SK-N-SH treated with all-trans-retinoic acid at 6 μM for 48 hours (cell line): ENCODE data around the gene ZNF695.
"Not testable (repeated sequence)": the region's sequence is repeated elsewhere in the genome, so short reads cannot be mapped to it uniquely, and the experiment has no call there.

ENCODE experiments used
- ATAC-seq: fragments of 200-7000 bp; cut with Tn5 transposase; 3 replicates; pipeline ENCODE4 v1.9.1; 2020; ENCODE audit warnings: mild to moderate bottlenecking, moderate library complexity
- ARNTL ChIP-seq: fragments of 450-650 bp; formaldehyde crosslinking; IDR thresholded peaks from 2 replicates; pipeline ENCODE4 v1.5.0; 2020; ENCODE audit warnings: low read depth, mild to moderate bottlenecking, moderate library complexity, borderline replicate concordance
- CSDC2 ChIP-seq: fragments of 250-450 bp; sonication (Bioruptor Pico); IDR thresholded peaks from 2 replicates; pipeline ENCODE4 v1.5.0; 2020; ENCODE audit warnings: mild to moderate bottlenecking, moderate library complexity
- ESRRG ChIP-seq: fragments of 250-450 bp; sonication (Bioruptor Pico); IDR thresholded peaks from 2 replicates; pipeline ENCODE4 v1.6.1; 2021; ENCODE audit warnings: mild to moderate bottlenecking
- GLIS3 ChIP-seq: fragments of 250-450 bp; sonication (Bioruptor Pico); IDR thresholded peaks from 2 replicates; pipeline ENCODE4 v1.5.0; 2020; ENCODE audit warnings: mild to moderate bottlenecking, moderate library complexity
- ISL1 ChIP-seq: fragments of 250-450 bp; sonication (Bioruptor Pico); IDR thresholded peaks from 2 replicates; pipeline ENCODE4 v2.1.2; 2022; ENCODE audit warnings: mild to moderate bottlenecking, moderate library complexity
- OSR1 ChIP-seq: fragments of 250-450 bp; sonication (Bioruptor Pico); IDR thresholded peaks from 2 replicates; pipeline ENCODE4 v1.8.0; 2022; ENCODE audit warnings: moderate library complexity, mild to moderate bottlenecking, inconsistent platforms
- PATZ1 ChIP-seq: fragments of 250-450 bp; sonication (Bioruptor Pico); IDR thresholded peaks from 2 replicates; pipeline ENCODE4 v1.8.0; 2020; ENCODE audit warnings: mild to moderate bottlenecking, moderate library complexity, borderline replicate concordance
- SNAI2 ChIP-seq: fragments of 250-450 bp; sonication (Bioruptor Pico); IDR thresholded peaks from 2 replicates; pipeline ENCODE4 v1.5.0; 2020; ENCODE audit warnings: mild to moderate bottlenecking, moderate library complexity
- TCF4 ChIP-seq: fragments of 250-450 bp; sonication (Bioruptor Pico); IDR thresholded peaks from 2 replicates; pipeline ENCODE4 v1.8.0; 2021; ENCODE audit warnings: mild to moderate bottlenecking, moderate library complexity, borderline replicate concordance
- TOX ChIP-seq: fragments of 250-450 bp; sonication (Bioruptor Pico); IDR thresholded peaks from 2 replicates; pipeline ENCODE4 v1.8.0; 2021; ENCODE audit warnings: mild to moderate bottlenecking, moderate library complexity, borderline replicate concordance
- ZC3H10 ChIP-seq: fragments of 250-450 bp; sonication (Bioruptor Pico); IDR thresholded peaks from 2 replicates; pipeline ENCODE4 v1.5.1; 2021; ENCODE audit warnings: mild to moderate bottlenecking, moderate library complexity
- ZFP3 ChIP-seq: fragments of 250-450 bp; sonication (Bioruptor Pico); IDR thresholded peaks from 2 replicates; pipeline ENCODE4 v1.5.0; 2020; ENCODE audit warnings: mild to moderate bottlenecking, moderate library complexity
- ZFP30 ChIP-seq: fragments of 450-650 bp; formaldehyde crosslinking; IDR thresholded peaks from 2 replicates; pipeline ENCODE4 v1.5.0; 2022; ENCODE audit warnings: mild to moderate bottlenecking, moderate library complexity
- ZNF565 ChIP-seq: fragments of 450-650 bp; formaldehyde crosslinking; conservative IDR thresholded peaks from 2 replicates; pipeline ENCODE4 v1.5.0; 2020; ENCODE audit warnings: low read depth, mild to moderate bottlenecking, moderate library complexity
- ZNF8 ChIP-seq: fragments of 450-650 bp; formaldehyde crosslinking; IDR thresholded peaks from 2 replicates; pipeline ENCODE4 v1.5.0; 2020; ENCODE audit warnings: mild to moderate bottlenecking, moderate library complexity
- TF ChIP-seq, protein P1 (sequence below): fragments of 250-450 bp; sonication (Bioruptor Pico); IDR thresholded peaks from 2 replicates; pipeline ENCODE4 v1.5.1; 2020; ENCODE audit warnings: low read depth, mild to moderate bottlenecking, moderate library complexity
- TF ChIP-seq, protein P2 (sequence below): fragments of 250-450 bp; sonication (Bioruptor Pico); IDR thresholded peaks from 2 replicates; pipeline ENCODE4 v1.5.0; 2020; ENCODE audit warnings: mild to moderate bottlenecking, moderate library complexity

Gene ZNF695

GRCh38 chr1:247008406-247008799 is 546 bp upstream of the ZNF695 start:
- TF ChIP-seq ZFP30 (no peak), TCF4 (CRISPR knock-in tag) (no peak), ZNF8 (CRISPR knock-in tag) (no peak)
- ATAC-seq = no peak

DNA sequence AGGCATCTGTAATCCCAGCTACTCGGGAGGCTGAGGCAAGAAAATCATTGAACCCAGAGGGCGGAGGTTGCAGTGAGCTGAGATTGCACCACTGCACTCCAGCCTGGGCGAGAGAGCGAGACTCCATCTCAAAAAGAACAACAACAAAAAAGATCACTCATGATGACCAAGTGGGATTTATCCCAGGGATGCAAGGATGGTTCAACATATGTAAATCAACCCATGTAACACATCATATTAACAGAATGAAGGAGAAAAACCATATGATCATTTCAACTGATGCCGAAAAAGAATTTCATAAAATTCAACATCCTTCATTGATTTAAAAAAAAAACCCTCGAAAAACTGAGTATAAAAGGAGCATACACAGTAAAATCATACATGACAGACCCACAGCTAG is 3.8 kb downstream of the ZNF695 start:
- not testable (repeated sequence) for ATAC-seq

- ATAC-seq = no peak
Observed at GRCh38 chr1:246989901-246990300, 18.0 kb downstream of the ZNF695 start.

GRCh38 chr1:246988316-246988715 is 19.5 kb downstream of the ZNF695 start:
- no peak for TF ChIP-seq ARNTL (CRISPR knock-in tag)
- TF ChIP-seq ZNF8 (CRISPR knock-in tag) = no peak
- TF ChIP-seq OSR1 (CRISPR knock-in tag) = no peak
- no peak for TF ChIP-seq ZFP3
- TF ChIP-seq, protein P1, sequence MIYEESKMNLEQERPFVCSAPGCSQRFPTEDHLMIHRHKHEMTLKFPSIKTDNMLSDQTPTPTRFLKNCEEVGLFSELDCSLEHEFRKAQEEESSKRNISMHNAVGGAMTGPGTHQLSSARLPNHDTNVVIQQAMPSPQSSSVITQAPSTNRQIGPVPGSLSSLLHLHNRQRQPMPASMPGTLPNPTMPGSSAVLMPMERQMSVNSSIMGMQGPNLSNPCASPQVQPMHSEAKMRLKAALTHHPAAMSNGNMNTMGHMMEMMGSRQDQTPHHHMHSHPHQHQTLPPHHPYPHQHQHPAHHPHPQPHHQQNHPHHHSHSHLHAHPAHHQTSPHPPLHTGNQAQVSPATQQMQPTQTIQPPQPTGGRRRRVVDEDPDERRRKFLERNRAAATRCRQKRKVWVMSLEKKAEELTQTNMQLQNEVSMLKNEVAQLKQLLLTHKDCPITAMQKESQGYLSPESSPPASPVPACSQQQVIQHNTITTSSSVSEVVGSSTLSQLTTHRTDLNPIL (CRISPR knock-in tag) = no peak
- TF ChIP-seq SNAI2 = no peak
- TF ChIP-seq ESRRG (CRISPR knock-in tag) = no peak
- no peak for TF ChIP-seq ZC3H10 (CRISPR knock-in tag)
- TF ChIP-seq GLIS3 (CRISPR knock-in tag) = no peak
- TF ChIP-seq PATZ1 (CRISPR knock-in tag) = no peak
- TF ChIP-seq ZFP30 = no peak
- TF ChIP-seq, protein P2, sequence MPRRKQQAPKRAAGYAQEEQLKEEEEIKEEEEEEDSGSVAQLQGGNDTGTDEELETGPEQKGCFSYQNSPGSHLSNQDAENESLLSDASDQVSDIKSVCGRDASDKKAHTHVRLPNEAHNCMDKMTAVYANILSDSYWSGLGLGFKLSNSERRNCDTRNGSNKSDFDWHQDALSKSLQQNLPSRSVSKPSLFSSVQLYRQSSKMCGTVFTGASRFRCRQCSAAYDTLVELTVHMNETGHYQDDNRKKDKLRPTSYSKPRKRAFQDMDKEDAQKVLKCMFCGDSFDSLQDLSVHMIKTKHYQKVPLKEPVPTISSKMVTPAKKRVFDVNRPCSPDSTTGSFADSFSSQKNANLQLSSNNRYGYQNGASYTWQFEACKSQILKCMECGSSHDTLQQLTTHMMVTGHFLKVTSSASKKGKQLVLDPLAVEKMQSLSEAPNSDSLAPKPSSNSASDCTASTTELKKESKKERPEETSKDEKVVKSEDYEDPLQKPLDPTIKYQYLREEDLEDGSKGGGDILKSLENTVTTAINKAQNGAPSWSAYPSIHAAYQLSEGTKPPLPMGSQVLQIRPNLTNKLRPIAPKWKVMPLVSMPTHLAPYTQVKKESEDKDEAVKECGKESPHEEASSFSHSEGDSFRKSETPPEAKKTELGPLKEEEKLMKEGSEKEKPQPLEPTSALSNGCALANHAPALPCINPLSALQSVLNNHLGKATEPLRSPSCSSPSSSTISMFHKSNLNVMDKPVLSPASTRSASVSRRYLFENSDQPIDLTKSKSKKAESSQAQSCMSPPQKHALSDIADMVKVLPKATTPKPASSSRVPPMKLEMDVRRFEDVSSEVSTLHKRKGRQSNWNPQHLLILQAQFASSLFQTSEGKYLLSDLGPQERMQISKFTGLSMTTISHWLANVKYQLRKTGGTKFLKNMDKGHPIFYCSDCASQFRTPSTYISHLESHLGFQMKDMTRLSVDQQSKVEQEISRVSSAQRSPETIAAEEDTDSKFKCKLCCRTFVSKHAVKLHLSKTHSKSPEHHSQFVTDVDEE (CRISPR knock-in tag) = no peak
- no peak for TF ChIP-seq ZNF565 (CRISPR knock-in tag)
- no peak for TF ChIP-seq ISL1 (CRISPR knock-in tag)
- TF ChIP-seq TCF4 (CRISPR knock-in tag) = no peak
- TF ChIP-seq CSDC2 = no peak
- no peak for TF ChIP-seq TOX (CRISPR knock-in tag)
- TF ChIP-seq, all 23 proteins: peak for 0

More at GRCh38 chr1:246989901-246990300, 18.0 kb downstream of the ZNF695 start:
- TF ChIP-seq ISL1 (CRISPR knock-in tag) (no peak), ZFP3 (no peak)
- TF ChIP-seq, protein P2 (CRISPR knock-in tag) = no peak
- TF ChIP-seq, protein P1 (CRISPR knock-in tag) = no peak

More at GRCh38 chr1:246988316-246988715, 19.5 kb downstream of the ZNF695 start:
- ATAC-seq = no peak
